Bone marrow (tissue), 2 donors: ENCODE measurements around the gene IKZF1.

Source experiments
- DNase-seq, 2 donors: peaks; one replicate each; lab custom pipeline; 2025; lab: John Stamatoyannopoulos, UW

The IKZF1 gene

DNA sequence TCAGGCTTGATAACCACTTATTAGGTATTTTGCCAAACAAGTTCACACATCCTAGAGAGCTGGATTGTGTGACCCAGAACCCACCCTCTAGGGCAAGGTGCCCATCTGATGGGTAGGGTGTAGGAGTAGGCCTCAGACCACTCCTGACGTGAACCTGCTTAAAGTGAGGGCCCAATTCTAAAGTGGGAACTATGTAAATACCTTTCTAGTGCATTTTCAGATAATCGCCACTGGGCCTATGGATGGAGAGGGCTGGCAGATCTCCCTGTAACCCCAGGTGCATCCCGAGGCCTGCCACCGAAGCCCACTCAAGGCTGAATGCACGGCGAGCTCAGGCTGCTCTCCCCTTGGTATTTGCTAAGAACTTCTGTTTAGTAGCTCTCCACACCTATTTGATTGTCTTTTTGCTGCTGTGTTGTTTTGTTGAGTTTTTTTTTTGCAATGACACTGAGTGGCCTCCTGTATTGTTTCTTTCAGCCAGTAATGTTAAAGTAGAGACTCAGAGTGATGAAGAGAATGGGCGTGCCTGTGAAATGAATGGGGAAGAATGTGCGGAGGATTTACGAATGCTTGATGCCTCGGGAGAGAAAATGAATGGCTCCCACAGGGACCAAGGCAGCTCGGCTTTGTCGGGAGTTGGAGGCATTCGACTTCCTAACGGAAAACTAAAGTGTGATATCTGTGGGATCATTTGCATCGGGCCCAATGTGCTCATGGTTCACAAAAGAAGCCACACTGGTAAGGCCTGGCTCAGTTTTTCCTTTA, 71.7 kb downstream of the IKZF1 start:
- no peak for DNase-seq

DNA sequence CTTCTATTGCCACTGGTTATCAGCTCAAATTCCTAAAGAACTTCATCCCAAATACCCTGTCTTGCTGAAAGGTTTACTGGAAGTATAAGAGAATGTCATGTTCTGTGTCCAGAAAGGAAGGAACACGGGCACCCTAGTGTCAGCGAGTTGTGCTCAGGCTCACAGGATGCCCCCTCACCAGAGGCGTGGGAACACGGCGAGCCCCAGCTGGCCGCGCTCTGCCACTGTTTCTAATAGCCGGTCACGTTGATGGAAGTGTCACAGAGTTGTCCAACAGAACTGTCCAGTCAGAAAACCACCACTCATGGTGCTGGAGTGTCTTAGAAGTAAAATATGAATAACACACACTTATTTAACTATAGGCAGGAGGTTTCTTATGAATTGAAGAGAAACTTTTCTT, 72.8 kb downstream of the IKZF1 start:
- DNase-seq: no peak

DNA sequence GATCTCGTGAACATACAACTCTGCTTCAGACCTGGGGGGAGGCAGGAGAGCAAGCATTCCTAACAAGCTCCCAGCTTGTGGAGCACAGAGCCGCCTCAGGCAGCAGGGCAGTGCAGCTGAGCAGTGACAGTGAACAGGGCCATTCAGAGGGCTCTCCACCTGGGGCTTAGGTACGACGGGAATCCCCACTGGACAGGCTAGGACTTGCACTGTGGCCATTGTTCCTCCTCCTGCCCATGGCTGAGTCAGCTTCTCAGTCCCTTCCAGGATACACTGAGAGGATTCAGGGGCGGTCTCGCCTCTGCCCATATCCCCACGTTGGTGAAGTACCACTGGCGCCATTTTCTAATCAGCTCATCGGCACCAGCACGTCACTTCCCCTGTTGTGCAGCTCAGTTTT, 74.6 kb downstream of the IKZF1 start:
- DNase-seq: no peak

DNA sequence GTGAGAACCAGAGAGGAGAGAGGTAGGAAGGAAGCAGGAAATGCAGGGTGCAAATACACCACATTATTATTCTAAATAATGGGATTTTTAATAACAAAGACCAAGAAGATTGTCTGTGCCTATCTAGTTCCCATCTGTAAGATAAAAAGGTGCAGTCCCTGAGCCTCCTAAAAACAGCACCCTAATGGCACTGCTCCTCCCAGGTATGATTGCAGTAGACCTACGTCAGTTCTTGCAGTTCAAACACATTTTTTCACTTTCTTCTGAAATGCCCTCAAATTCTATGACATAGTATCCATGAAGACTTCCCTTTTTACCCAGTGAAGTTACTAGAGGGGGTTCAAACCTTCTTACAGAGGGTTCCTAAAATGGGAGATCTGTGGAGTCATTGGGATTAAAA, 75.0 kb downstream of the IKZF1 start:
- no peak for DNase-seq

DNA sequence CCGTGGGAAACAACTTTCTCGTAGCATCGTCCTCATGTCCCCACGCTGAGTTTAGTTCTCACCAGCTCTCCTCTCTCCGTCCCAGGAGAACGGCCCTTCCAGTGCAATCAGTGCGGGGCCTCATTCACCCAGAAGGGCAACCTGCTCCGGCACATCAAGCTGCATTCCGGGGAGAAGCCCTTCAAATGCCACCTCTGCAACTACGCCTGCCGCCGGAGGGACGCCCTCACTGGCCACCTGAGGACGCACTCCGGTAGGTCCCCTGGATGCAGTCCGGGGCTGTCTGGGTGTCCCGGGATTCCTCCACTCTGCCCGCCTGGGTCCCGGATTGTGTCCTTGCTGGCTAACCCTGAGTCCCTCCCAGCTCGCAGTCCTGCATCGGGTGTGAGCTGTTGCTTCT, 77.9 kb downstream of the IKZF1 start:
- DNase-seq: no peak

DNA sequence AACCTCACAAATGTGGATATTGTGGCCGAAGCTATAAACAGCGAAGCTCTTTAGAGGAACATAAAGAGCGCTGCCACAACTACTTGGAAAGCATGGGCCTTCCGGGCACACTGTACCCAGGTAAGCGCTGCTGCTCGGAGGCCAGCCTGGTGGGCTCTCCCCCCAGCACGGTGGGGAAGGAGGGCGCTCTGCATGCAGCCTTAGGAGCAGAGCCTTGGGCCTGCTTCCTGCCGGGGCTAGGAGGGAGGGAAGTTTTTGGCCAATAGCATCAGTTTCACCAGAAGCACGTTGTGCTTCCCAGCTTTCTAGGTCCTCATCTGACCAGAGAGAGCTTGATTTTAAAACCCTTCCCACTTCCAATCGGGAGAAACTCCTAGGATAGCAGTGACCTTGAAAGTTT, 82.8 kb downstream of the IKZF1 start:
- no peak for DNase-seq

DNA sequence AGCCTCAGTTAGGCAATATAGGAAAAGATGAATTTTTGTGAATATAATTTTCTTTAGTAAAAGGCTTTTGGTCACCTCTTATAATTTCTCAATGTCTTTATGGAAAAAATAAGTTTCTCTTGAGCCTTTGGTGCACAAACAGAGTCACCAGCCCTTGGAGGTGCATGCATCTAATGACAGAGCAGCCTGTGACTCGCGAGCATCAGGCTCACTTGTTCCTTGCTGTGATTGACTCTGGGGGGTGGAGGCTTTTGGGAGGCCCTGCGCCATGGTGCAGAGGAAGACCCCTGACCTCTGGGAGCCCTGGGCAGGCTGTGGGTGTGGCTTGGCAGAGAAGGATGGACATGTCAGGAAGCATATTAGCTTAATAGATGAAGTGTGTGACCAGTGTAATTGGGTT, 85.4 kb downstream of the IKZF1 start:
- no peak for DNase-seq

DNA sequence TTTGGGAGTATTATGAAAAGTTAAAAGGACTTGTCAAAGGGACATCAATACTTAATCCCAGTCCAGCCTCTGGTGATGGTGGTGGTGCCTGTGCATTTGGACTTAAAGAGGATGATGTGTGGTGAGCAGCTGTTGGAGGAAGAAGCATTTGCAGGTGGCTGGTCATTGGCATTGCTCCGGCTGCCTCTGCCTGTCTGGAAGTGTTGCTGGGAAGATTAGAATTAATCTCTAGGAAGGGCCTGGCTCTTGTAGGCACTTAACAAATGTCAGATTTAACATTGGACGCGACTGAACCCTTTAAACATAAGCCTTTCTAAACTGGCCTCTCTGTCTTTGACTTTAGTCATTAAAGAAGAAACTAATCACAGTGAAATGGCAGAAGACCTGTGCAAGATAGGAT, 86.9 kb downstream of the IKZF1 start:
- no peak for DNase-seq

DNA sequence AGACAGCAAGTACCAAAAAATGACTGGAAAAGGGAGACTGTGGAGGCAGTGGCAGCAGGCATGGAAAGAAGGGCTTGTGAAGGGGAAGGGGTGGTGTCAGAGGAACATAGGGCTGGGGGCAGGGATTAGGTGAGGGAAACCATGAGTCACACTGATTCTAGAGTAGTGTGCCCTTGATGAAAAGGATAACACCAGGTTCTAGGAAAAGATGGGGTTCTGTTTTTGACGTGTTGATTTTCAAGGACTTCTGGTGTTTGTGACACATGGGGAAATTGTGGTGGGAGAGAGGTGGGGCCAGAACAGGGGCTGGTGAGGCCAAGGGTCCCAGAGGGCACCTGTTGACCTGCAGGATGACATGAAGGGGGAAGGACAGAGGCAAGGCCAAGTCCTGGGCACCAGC, 88.6 kb downstream of the IKZF1 start:
- peak in 1 of 2 donors; percentile 25 for DNase-seq

DNA sequence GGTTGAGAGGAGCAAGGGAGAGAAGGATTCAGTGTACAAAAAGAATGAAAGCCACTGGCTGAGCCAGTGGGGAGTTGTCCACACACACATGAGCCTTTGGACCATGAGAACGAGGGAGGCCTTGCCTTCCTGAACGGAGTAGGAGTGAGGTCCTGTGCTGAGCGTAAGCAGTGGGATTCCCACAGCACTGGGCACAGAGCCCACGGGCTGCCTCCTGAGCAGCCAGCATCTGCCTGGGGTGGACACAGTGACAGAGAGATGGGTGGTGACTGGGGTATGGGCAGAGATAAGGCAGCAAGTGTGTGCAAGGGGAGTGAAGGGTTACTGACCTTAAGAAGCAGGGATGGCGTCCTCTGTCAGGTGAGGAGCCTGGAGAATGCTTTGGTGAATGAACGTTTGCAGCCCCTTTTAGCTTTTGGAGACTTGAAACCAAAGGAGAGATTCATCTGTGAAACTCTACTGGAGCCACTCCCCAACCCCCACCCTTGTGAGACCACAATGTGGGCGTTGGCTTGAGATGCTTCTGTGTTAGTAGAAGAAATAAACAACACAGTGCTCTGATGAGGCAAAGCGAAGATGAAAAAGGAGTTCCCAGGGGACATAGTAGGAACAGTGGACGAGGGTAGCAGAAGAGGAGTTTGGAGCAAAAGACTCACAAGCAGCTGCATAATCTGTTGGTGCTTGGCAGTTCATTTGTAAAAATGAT, 89.2 kb downstream of the IKZF1 start:
- no peak for DNase-seq

DNA sequence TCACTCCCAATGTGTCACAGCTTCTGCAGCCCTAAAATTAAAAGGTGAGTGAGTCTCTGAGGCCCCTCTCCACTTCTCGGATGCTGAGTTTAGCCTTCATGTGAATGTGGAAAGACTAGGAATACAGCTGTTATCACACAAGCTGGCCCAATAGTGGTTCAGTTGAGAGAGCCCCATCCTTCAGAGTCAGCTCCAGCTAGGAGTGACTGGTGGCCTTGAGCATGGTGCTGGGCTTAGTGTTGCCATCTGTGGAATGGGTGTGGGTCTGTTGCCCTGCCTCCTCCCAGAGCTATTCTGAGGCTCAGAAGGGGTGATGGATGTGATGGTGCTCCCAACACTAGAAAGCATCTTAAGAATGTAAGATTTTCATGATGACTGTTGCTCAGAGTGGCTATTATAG, 89.8 kb downstream of the IKZF1 start:
- no peak for DNase-seq

DNA sequence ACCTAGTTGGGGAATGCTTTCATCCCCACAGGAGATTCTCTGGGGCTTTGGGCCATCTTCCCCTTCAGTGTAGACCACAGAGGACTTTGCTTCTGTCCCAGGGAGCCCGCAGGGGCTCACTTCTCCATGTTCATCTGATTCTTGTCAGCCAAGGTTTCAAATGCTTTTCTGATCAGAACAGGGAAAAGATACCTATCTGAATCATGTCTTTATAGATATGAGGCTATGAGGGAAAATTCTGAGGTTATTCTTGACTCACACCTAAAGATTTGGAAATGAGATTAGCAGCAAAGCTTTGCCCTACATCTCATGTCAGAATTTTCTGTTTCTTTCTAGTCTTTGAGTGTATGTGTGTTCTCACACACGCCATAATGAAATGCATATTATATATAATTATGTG, 92.3 kb downstream of the IKZF1 start:
- DNase-seq: no peak

DNA sequence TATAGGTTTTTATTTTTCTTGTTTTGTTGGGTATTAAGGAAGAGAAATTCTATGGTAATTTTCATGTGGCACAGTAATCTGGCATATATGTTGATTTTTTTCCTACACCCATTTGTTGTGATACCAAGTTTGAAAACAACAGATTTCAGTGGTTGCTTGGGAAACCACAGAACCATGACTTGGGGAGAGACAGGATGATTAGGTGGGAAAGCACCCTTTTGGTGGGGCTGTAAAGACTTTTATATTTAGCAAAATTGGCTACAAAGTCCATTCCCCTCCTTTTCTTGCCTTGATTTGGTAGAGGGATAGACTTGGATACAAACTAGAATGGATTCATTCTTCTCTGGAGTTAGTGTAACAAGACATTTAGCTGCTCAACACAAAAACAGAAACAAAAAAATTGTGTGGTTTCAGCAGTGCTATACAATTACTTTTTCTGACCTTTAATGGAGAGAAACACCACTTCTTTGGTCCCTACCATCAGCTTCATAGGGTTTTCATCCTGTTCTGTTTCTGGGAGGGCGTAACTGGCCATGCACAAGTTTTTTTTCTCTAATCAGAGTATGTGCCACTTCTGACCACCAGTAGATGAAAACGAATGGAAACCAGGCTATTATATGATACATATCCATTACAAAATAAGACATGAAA, 92.9 kb downstream of the IKZF1 start:
- DNase-seq: no peak

DNA sequence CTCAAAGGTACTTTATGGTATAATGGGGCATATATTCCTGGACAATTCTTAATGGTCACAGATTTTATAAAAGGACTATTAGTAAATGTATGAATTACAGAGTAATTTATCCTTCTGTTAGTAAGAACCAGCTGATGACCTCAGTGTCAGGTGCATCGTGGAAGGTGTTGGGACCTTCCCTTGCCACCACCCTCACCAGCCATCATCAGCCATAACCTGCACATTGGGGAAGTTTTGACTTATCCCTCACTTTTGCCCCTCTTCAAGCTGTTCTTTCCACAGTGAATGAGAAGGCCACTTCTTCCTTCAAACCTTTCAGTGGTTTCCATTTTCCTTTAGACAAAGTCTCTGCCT, 93.4 kb downstream of the IKZF1 start:
- DNase-seq: no peak

DNA sequence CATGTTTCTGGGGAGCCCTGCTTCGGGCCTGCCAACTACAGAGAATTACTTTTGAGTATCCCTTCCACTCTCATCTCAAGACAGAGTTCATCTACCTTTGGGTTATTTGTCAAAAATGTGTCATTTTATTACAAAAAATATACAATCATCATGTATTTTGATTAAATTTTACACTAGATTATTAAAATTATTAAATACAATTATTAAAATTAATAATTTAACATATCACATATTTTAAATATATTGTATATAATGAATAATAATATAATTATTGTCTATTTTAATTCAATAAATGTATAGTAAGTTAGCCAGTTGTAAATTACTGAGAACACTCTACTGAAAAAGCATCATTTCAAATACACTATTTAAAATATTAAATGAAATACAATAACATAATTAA, 94.7 kb downstream of the IKZF1 start:
- DNase-seq: no peak

DNA sequence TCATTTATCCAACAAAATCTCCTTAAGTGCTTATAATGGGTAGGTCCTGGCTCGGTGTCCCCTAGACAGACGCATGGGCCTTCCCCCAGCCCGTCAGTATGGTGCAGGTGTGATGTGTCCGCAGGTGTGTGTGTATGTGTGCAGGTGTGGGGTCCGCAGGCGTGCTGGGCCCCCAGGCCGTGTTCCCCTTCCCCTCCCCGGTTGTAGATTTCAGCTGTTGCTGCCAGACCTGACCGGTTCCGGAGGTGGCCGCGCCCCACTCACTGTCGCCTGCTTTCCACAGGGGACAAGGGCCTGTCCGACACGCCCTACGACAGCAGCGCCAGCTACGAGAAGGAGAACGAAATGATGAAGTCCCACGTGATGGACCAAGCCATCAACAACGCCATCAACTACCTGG, 95.1 kb downstream of the IKZF1 start:
- DNase-seq: no peak

DNA sequence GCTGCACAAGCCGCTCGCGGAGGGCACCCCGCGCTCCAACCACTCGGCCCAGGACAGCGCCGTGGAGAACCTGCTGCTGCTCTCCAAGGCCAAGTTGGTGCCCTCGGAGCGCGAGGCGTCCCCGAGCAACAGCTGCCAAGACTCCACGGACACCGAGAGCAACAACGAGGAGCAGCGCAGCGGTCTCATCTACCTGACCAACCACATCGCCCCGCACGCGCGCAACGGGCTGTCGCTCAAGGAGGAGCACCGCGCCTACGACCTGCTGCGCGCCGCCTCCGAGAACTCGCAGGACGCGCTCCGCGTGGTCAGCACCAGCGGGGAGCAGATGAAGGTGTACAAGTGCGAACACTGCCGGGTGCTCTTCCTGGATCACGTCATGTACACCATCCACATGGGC, 95.6 kb downstream of the IKZF1 start:
- DNase-seq: no peak

DNA sequence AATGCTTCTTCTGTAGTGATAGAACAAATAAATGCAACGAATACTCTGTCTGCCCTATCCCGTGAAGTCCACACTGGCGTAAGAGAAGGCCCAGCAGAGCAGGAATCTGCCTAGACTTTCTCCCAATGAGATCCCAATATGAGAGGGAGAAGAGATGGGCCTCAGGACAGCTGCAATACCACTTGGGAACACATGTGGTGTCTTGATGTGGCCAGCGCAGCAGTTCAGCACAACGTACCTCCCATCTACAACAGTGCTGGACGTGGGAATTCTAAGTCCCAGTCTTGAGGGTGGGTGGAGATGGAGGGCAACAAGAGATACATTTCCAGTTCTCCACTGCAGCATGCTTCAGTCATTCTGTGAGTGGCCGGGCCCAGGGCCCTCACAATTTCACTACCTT, 99.9 kb downstream of the IKZF1 start:
- DNase-seq: no peak

DNA sequence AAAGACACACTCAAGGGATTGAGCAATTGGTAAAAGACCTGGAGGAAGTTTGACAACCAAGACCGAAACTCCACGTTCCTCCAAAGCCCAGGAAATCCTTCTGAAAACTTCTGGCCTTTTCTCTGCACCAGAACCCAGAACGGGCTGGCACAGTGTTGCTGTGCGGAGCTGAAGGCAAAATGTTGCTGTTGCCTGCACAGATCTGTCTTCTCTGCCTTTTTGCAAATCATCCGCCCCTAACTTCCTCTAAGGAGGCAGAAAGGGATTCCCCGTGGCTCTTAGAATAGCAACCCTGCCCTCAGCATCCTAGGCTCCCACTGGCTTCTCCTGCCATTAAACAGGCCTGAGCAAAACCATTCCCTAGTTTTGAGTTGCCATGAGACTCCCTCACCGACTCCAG, 100.7 kb downstream of the IKZF1 start:
- no peak for DNase-seq

DNA sequence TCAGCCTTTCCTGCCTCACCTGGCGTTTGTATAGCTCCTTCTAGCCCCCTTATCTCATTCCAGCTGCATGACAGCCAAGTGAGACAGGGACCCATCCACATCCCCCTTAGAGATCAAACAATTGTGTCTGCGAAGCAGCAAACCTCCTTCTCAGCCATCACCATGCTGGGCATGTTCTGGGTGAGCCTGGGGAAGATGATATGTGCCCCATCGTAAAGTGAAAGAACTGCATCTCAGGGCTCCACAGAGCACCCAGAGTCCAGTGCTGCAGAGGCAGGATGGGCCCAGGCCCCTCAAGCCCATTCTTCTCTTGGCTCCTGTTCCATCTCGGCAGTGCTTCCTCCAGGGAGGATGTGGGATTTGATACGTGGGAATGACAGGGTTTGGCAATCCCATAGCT, 102.4 kb downstream of the IKZF1 start:
- DNase-seq: no peak

DNA sequence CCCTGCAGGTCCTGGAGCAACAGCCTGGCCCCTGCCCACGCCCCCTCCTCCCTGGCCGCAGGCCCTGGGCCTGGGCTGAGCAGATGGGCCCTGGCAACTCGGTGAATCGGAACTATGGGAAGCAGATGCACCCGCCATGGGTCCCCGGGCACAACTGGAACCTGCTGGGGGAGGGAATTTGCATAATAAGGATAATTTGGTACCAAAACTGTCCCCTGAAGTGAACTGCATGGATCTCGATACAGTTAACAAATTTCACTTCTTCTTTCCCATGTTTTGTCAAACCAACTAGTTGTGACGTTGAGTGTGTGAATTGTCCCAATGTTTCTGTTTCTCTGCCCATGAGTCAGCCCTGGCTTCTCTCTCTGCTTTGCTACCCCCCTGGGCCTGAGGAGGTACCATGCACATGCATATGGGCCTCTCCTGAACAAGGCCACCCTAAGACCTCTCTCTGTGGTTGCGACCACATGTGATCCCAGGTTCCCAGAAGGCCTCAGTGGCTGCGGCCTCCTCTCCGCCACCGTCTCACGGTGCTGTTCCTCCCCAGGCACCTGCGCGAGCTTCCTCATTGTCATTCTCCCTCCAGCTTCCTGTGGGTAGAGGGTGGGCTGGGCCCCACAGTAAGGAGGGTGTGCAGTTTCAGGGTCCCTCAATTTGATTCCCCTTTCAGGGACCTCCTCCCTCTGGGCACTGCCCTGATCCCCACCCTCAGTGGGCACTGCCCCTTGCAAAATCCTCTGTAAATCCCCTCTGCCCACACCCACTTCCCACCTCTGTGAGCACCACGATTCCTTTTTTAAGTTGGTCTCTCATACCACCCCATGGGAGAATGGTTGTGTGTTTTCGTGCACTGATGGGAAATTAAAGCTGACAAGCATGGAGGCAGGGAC, 105.6 kb downstream of the IKZF1 start:
- peak; percentile 15 to 61 for DNase-seq

DNA sequence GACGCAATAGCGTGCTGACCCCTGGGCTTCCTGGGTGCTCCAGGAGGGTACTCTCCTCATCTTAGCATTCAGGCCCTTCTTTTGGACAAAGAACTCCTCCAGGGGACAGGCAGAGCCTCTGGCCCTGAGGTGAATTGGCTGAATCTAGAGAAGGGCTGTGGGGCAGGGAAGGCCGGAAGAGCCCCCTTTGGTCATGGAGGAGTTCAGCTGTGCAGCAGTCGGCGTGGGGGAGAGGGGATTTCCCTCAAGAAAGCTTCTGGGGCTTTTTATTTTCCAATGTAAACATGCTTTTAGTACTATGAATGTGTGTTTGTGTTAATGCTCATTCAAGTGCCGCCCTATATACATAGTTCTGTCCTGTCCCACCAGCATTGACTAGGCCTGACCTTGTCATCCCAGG, 106.8 kb downstream of the IKZF1 start:
- DNase-seq: no peak
